ENCODE measurements around the gene ARHGAP15. TPM values are rescaled to one million over a fixed set of nuclear protein-coding genes. Genes with fewer than 3 reads are reported as not detected.

ARHGAP15 gene
- total RNA-seq, 1 donor: 334 TPM

DNA sequence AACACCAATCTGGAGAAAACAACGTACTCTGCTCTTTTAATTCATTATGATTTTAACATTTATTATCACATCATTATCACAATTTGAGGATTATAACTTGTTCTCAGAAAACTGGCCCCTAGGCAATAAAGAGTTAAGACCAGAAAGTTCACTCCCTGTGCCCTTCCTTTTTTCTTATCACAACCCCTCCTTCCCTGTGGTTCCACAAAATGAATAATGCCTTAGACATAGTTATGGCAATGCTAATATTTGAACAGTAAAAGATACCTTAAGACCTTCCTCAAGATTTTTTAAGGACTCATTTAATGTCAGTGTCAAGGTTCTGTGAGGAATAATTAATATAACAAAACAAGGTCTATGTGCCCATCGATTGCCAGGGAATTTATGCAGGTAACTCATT is 596.2 kb downstream of the ARHGAP15 start:
- Histone ChIP-seq H3K27me3 (ENCODE audit: insufficient read depth, low read length) (no peaks in the 10 kb centered on the region), H3K4me1 (ENCODE audit: insufficient read depth, low read length) (peaks cover 10% of the 10 kb centered on the region), H3K4me3 (ENCODE audit: low read length) (no peak overlapping the region), H3K9me3 (ENCODE audit: low read depth, low read length) (no peaks in the 10 kb centered on the region)

DNA sequence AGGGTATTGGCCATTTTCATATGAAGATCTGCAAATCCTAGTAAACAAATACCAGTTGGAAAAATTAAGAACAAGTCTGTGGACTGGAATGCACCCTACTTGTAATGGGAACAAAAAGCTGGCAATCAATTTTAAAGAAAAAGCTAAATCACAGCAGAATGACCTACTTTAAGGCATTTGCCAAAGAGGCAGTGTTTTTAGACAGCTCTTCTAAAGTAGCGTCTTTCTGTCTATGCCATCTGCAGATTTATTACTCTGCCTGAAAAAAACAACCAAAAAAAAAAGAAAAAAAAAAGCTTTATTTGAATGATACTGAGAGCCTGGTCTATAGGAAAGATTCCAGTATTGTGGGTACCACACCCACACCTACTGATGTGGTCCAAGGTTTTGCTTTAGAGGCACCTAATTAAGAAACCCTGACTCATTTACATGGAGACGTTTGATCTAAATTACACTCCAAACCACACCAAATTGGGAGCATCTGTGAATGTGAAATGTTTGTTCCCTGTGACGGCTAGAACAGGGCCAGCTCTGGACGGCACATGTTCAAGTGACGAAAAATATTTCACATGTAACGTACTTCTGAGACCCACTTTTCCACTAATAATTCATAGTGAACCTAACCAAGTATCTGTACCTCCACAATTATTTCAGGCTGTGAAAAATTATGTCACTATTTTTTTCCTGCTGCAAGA is 597.1 kb downstream of the ARHGAP15 start:
- Histone ChIP-seq H3K27me3 (ENCODE audit: insufficient read depth, low read length) (no peaks in the 10 kb centered on the region), H3K4me1 (ENCODE audit: insufficient read depth, low read length) (peaks cover 12% of the 10 kb centered on the region)

DNA sequence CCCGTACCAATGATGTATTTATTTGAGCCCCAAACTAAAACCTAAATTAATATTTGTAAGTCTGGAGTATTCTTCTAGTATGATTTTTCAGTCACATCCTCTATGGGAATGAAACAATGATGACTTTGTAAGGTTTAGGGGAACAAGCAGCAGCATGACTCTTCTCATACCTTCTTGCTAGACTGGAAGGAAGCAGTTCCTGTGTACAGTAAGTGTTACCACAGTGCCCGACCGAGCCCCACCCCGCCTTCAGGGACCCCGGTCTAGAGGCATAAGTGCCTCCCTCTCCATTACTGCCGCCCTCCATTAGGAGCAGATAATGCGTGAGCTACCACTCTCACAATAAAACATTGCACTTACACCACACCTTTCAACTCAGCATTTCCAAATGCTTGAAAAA is 599.3 kb downstream of the ARHGAP15 start:
- Histone ChIP-seq H3K9me3 (ENCODE audit: low read depth, low read length) (no peaks in the 10 kb centered on the region), H3K4me3 (ENCODE audit: low read length) (no peak overlapping the region), H3K27me3 (ENCODE audit: insufficient read depth, low read length) (no peaks in the 10 kb centered on the region), H3K4me1 (ENCODE audit: insufficient read depth, low read length) (peaks cover 12% of the 10 kb centered on the region)

More for the DNA sequence above, 597.1 kb downstream of the ARHGAP15 start:
- Histone ChIP-seq H3K9me3 (ENCODE audit: low read depth, low read length) (no peaks in the 10 kb centered on the region), H3K4me3 (ENCODE audit: low read length) (no peak overlapping the region)

DNA sequence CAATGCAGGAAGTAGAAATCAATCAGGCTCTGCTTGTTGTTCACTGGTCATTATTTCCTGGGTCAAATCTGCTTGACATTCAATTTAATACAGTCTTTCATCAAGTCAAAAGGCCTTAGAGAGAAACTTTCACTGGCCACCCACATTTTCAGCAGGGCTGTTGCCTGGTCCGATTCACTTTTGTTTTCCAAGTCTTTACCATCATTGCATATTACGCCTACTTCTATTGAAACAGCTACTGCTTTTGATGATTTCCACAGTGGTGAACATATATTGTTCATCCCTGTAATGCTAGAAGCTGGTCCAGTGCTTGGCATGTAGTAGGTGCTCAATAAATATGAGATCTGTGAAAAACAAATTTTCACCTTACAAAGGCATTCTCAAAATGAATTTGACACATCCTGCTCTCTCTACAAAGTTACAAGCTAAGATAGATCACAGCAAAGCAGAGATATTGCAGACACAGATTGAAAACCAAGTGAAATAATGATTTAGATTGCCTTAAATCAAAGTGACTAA is 600.1 kb downstream of the ARHGAP15 start:
- Histone ChIP-seq H3K9me3 (ENCODE audit: low read depth, low read length) (no peaks in the 10 kb centered on the region), H3K4me3 (ENCODE audit: low read length) (no peak overlapping the region), H3K4me1 (ENCODE audit: insufficient read depth, low read length) (peaks cover 12% of the 10 kb centered on the region), H3K27me3 (ENCODE audit: insufficient read depth, low read length) (no peaks in the 10 kb centered on the region)

DNA sequence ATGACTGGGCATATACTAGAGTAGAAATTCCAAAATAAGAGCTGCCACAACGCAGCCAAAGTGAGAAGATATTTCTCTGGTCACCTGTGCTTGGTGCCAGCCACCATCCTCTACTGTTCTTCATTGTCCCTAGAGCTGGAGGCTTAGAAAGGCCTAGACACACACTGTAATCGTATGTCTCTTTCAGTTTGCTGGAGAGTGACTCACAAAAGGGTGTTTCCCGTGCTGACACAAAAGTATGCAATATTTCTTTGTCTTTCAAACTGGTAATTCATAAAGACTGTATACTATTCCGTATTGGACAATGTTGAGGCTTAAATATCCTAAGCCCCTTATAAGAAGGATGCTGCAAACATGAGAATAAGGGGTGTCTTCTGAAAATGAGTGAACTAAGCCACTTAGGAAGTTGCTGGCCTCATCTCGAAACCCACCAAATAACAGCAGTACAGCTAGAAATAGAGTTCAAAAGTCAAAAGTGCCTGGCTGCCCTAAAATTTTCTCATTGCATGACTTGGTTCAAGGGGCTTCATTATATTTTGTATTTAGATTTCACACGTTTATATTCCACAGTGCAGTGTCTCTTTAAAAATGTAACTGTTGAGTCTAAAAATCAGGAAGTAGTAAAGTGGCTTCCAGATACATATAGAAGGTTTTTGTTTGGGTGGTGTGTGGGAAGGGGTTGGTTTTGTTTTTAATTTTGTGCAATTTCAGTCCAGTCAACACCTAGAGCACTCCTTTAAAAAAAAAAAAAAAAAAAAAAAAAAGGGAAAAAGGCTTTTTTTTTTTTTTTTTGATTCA is 601.1 kb downstream of the ARHGAP15 start:
- no peak overlapping the region for H3K4me3 ChIP-seq (ENCODE audit: low read length)
- no peaks in the 10 kb centered on the region for H3K9me3 ChIP-seq (ENCODE audit: low read depth, low read length)
- peaks cover 12% of the 10 kb centered on the region for H3K4me1 ChIP-seq (ENCODE audit: insufficient read depth, low read length)
- H3K27me3 ChIP-seq (ENCODE audit: insufficient read depth, low read length): no peaks in the 10 kb centered on the region

DNA sequence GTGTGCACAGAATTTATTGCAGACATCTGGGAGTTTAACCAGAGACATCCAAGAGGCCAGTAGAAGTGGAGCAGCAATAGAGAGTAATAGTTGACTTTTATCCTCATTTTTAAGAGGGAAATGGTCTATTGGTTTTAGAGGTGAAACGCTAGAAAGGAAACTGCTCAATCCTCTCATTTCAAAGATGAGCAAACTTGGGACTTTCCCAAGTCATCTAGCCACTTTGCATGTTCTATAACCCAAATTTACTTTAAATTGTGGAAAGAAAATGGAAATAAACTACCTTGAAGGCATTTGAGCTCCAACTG is 601.7 kb downstream of the ARHGAP15 start:
- Histone ChIP-seq H3K4me3 (ENCODE audit: low read length) (no peak overlapping the region), H3K4me1 (ENCODE audit: insufficient read depth, low read length) (peaks cover 12% of the 10 kb centered on the region), H3K27me3 (ENCODE audit: insufficient read depth, low read length) (no peaks in the 10 kb centered on the region), H3K9me3 (ENCODE audit: low read depth, low read length) (no peaks in the 10 kb centered on the region)

DNA sequence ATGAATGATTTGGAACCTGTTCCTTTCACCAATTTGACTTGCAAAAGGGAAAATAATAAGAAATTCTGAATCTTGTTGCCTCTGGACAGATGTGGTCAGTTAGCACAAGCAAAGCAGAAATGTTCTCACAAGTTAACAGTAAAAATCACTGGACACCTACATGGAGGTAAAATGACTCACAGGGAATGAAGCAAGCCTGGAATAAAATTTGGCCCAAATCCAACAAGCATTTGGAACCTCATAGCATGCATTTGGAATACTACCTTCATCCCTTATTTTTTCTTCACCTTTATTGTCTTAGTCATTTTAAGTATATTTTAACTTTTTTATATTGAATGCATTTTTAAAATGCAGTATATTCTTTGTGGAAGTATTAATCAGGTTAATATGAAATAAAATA is 602.9 kb downstream of the ARHGAP15 start:
- no peaks in the 10 kb centered on the region for H3K9me3 ChIP-seq (ENCODE audit: low read depth, low read length)
- H3K27me3 ChIP-seq (ENCODE audit: insufficient read depth, low read length): no peaks in the 10 kb centered on the region
- peaks cover 12% of the 10 kb centered on the region for H3K4me1 ChIP-seq (ENCODE audit: insufficient read depth, low read length)
- no peak overlapping the region for H3K4me3 ChIP-seq (ENCODE audit: low read length)

DNA sequence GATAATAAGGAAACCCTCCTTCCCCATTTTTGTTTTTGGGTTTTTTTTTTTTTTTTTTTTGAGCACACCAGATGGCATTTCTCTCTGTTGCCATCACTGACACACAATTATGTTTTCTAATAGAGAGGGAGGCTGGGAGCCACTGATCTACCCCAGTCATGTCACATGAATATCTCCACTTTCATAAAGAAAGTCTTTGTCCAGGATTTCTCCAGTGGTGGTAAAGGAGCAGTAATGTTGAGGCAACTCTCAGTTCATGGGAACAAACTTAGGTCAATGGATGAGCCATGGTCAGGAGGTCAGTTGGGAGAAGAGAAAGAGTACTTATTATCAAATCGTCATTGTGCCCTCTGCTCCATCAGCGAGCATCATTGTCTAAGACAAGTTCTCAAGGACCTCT is 603.7 kb downstream of the ARHGAP15 start:
- Histone ChIP-seq H3K4me3 (ENCODE audit: low read length) (no peak overlapping the region), H3K9me3 (ENCODE audit: low read depth, low read length) (no peaks in the 10 kb centered on the region), H3K4me1 (ENCODE audit: insufficient read depth, low read length) (peaks cover 12% of the 10 kb centered on the region), H3K27me3 (ENCODE audit: insufficient read depth, low read length) (no peaks in the 10 kb centered on the region)

DNA sequence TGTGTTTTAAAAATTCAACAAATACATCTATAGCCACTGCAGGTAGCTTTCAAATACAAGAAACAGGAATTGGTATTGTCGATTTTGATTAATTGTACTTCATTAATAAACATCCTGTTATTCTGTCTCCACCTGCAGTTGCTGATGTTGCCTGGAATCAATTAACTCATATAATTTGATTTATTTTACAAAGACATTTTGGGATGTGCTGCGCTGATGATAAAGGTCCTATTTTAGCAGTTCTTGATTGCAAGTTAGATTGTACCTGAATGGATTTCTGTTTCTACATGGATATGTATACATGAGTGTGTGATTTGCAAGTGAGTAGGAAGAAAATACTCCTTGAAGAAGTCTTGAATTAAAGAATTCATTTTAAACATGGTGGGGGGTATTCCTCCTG is 605.3 kb downstream of the ARHGAP15 start:
- H3K27me3 ChIP-seq (ENCODE audit: insufficient read depth, low read length): no peaks in the 10 kb centered on the region
- peaks cover 7% of the 10 kb centered on the region for H3K4me1 ChIP-seq (ENCODE audit: insufficient read depth, low read length)
- H3K4me3 ChIP-seq (ENCODE audit: low read length): no peak overlapping the region
- no peaks in the 10 kb centered on the region for H3K9me3 ChIP-seq (ENCODE audit: low read depth, low read length)

DNA sequence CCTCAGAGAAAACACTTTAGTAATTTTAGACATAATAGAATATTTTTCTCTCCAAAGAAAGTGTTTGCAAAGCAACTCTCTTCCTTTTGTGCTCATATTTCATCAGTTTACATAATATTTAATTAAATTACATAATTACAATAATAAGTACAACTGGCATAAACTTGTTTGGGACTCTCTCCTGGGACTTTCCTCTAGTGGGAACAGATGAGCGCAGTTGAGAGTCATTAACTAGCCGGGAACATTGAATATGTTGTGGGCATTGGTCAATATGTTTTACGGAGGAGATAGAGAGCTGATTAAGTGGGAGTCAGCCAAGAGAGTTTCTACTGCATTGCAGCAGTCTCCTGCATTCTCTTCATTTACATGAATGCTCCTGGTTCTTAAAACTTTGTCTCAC is 607.7 kb downstream of the ARHGAP15 start:
- no peaks in the 10 kb centered on the region for H3K4me1 ChIP-seq (ENCODE audit: insufficient read depth, low read length)
- H3K9me3 ChIP-seq (ENCODE audit: low read depth, low read length): no peaks in the 10 kb centered on the region
- H3K27me3 ChIP-seq (ENCODE audit: insufficient read depth, low read length): no peaks in the 10 kb centered on the region

DNA sequence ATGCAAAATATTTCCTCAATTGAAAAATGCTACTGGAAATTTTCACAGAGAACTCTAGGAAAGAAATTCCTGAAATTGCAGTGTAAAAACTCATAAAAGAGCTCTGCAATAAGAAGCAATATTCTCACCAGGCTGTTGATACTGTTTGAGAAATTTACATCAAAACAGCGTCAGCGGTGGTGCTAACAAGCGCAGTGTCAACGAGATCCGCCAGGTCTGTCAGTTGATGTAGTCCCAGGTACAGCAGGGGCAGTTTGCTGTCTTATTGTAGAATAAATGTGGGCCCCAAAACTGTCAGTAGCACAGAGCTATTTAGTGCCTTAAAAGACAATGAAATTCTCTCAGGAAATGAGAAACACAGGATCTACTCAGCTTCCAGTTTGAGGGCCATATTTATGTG is 611.2 kb downstream of the ARHGAP15 start:
- Histone ChIP-seq H3K27me3 (ENCODE audit: insufficient read depth, low read length) (no peaks in the 10 kb centered on the region), H3K4me1 (ENCODE audit: insufficient read depth, low read length) (no peaks in the 10 kb centered on the region), H3K9me3 (ENCODE audit: low read depth, low read length) (no peaks in the 10 kb centered on the region), H3K4me3 (ENCODE audit: low read length) (no peak overlapping the region)

More for the DNA sequence above, 607.7 kb downstream of the ARHGAP15 start:
- no peak overlapping the region for H3K4me3 ChIP-seq (ENCODE audit: low read length)

DNA sequence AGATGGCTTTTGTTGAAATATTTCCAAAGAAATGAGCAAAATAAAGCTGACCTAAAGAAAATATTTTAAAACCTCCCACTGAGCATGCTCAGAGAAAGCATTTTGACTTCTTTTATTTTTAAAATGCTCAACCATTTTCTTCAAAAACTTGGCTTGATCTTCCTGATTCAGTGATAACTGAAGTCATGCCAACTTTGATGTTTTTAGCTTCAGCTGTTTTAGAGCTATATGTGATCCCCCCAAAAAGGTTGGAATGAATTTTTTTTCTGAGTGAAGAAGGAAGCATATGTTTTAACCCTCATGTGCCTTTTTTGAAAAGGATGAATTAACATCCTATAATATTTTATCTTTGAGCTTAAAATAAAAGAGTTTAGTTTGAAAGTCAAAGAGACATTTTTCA is 612.0 kb downstream of the ARHGAP15 start:
- no peaks in the 10 kb centered on the region for H3K9me3 ChIP-seq (ENCODE audit: low read depth, low read length)
- no peaks in the 10 kb centered on the region for H3K27me3 ChIP-seq (ENCODE audit: insufficient read depth, low read length)
- no peaks in the 10 kb centered on the region for H3K4me1 ChIP-seq (ENCODE audit: insufficient read depth, low read length)
- H3K4me3 ChIP-seq (ENCODE audit: low read length): no peak overlapping the region

DNA sequence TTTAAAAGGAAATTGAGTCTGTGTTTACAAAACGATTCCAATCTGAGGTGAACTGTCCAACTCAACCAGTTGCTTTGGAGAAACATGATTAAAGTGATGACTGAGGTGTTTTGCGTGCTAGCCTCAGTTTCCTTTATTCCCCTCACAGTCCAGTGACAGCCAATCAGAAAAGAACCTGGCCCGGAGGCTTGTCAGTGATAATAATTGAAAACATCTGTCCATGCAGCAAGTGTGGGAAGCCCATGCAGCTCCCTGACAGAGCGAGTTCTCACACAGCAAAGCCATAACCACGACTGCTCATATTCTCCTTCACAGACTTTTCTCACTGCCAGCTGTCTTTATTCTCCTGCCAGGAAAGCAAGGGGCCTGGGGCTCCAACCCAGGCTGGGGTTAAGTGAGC is 613.4 kb downstream of the ARHGAP15 start:
- Histone ChIP-seq H3K9me3 (ENCODE audit: low read depth, low read length) (no peaks in the 10 kb centered on the region), H3K4me1 (ENCODE audit: insufficient read depth, low read length) (no peaks in the 10 kb centered on the region), H3K4me3 (ENCODE audit: low read length) (no peak overlapping the region), H3K27me3 (ENCODE audit: insufficient read depth, low read length) (no peaks in the 10 kb centered on the region)

DNA sequence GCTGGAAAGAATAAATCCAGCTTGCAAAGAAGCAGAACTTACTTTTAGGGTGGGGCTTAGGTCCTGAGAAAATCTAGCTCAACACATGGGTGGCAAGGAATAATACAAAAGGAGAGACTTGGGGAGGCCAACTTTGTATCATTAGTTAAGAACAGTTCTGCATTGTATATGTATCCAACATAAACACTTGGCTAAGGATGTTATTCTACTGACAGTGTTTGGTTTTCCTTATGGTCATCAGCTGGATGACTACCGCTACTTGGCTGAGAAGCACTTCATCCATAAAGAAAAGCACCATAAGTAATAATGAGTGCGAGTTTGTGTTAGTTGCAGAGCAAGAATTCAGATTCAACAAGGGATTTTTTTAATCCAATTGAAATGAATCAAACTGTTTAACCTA is 614.9 kb downstream of the ARHGAP15 start:
- Histone ChIP-seq H3K4me1 (ENCODE audit: insufficient read depth, low read length) (no peaks in the 10 kb centered on the region), H3K4me3 (ENCODE audit: low read length) (no peak overlapping the region), H3K27me3 (ENCODE audit: insufficient read depth, low read length) (no peaks in the 10 kb centered on the region), H3K9me3 (ENCODE audit: low read depth, low read length) (no peaks in the 10 kb centered on the region)

DNA sequence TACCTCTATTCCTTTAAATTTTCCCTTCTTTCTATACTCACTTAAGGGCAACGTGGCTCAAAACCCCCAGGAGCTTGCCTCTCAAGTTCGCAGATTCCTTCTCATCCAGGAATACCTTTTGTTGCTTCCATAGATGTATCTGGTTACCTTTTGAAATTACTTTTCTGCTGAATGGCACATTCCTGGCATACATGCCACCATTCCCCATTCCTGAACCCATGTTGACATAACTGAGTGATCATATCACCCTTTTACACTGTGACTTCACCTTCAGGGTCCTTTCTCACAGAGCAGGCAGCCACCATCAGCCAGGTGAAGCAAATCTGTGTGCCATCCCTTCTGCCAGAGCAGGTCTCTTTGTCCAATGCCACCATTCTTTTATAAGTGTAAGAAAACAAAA is 615.8 kb downstream of the ARHGAP15 start:
- Histone ChIP-seq H3K4me3 (ENCODE audit: low read length) (no peak overlapping the region), H3K4me1 (ENCODE audit: insufficient read depth, low read length) (no peaks in the 10 kb centered on the region), H3K9me3 (ENCODE audit: low read depth, low read length) (no peaks in the 10 kb centered on the region), H3K27me3 (ENCODE audit: insufficient read depth, low read length) (no peaks in the 10 kb centered on the region)

DNA sequence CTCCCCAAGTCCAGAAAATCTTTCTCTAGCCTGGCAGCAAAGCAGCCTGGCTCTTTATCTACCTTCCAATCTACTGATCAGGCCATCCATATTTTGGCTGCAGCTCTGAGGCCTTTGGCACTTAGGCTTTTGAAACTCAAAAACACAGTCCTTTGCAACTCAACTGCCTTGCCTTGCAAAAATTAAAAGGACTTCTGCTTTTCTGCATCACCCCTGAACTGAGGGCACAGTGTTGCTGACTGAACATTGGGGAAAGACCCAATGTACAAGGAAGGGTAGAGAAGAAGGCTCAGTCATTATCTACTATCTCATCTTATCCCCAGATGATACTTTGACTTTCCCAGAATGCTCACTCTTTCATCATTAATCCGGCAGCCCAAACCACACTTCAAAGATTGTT is 625.5 kb downstream of the ARHGAP15 start:
- Histone ChIP-seq H3K4me1 (ENCODE audit: insufficient read depth, low read length) (peaks cover 4% of the 10 kb centered on the region), H3K27me3 (ENCODE audit: insufficient read depth, low read length) (no peaks in the 10 kb centered on the region), H3K9me3 (ENCODE audit: low read depth, low read length) (no peaks in the 10 kb centered on the region)

More for the DNA sequence above, 625.5 kb downstream of the ARHGAP15 start:
- no peak overlapping the region for H3K4me3 ChIP-seq (ENCODE audit: low read length)
